NCI-H2081 treated with DMSO at 0.1 percent for 48 hours (cell line): ENCODE measurements around the gene ZNF654.
"Not testable (repeated sequence)": the region's sequence is repeated elsewhere in the genome, so short reads cannot be mapped to it uniquely, and the experiment has no call there.

Experiments used
- DNase-seq: peaks from one replicate; lab custom pipeline; 2025; lab: John Stamatoyannopoulos, UW

Gene ZNF654

DNA sequence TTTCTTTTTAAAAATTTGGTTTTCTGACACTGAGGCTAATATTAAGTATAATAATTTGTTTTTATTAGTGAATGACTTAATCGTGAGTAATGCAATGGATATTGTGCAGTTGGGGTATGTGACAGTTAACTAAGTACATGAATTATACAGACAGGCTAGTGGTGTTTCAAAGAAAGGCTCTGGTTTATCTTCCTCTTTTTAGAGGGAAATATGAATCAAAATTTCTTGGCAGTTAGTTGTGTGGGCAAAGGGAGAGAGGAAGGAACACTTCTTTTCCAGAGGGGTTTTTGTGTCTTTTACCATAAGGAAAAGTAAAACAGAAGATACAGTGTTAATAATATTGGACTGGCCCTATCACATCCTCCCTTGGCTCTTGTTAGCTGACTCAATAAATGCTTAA lies 2.7 kb downstream of the ZNF654 start:
- DNase-seq, result no peak

GRCh38 chr3:88075072-88075471 lies 16.0 kb downstream of the ZNF654 start:
- DNase-seq, result no peak

DNA sequence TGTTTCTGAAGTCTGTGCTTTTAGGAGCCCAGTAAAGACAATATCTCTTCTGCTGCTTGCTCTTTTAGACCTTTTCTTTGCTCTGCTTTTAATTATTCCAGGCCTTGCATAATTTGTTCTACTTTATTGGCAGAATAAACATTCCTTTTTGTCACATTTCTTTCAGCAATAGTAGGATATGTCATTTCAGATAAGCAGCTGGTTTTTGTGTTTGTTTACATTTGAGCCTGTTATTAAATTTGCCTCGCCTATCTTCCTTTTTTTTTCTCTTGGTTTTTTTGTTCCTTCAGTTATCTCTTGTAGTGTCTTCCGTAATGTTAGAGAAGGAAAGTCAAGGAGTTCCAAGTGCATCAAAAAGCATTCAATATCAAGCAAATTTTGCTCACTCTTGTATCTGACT lies 16.4 kb downstream of the ZNF654 start:
- no peak for DNase-seq

- no peak for DNase-seq
Observed at GRCh38 chr3:88076712-88077111, 17.7 kb downstream of the ZNF654 start.

- no peak for DNase-seq
Observed at GRCh38 chr3:88078932-88079331, 19.9 kb downstream of the ZNF654 start.

DNA sequence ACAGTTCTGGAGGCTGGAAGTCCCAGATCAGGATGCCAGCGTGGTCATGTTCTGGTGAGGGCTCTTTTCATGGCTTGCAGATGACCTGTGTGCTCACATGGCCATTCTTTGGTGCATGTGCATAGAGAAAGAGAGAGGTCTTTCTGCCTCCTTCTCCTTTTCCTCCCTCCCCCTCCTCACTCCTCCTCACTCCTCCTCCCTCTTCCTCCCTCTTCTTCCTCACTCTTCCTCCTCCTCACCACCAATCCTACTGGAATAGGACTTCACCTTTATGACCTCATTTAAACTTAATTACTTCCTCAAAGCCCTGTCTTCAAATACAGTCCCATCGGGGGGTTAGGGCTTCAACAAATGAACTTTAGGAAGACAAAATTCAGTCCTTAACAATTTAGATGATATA lies 23.8 kb downstream of the ZNF654 start:
- no peak for DNase-seq

GRCh38 chr3:88084097-88084501 lies 25.0 kb downstream of the ZNF654 start:
- no peak for DNase-seq

DNA sequence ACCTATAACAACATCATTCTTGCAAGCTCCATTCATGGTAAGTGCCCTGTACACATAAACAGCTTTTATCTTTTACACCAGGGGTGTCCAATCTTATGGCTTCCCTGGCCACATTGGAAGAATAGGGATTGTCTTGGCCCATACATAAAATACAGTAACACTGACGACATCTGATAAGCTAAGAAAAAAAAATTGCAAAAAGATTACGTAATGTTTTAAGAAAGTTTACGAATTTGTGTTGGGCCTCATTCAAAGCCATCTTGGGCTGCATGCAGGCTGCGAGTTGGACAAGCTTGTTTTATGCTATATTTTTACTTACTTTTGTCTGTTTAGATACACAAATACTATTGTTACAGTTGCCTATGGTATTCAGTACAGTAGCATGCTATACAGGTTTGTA lies 31.6 kb downstream of the ZNF654 start:
- no peak for DNase-seq

DNA sequence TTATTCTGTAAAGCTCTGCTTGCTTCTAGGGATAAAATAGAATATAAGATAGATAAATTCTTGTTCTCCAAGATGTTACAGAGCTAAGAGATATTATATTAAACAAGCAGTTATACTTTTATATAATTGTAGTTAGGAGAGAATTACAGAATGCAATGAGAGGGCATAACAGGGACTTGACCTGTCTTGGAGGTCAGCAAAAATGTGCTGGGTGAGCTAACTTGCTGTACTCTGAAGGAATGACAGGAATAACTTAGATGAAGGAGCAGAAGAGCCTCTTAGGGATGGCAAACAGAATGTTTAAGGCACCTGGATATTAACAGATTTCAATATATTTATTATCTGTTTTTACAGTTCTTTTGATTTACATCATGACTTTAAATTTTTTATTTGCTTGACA lies 33.2 kb downstream of the ZNF654 start:
- DNase-seq, result no peak

DNA sequence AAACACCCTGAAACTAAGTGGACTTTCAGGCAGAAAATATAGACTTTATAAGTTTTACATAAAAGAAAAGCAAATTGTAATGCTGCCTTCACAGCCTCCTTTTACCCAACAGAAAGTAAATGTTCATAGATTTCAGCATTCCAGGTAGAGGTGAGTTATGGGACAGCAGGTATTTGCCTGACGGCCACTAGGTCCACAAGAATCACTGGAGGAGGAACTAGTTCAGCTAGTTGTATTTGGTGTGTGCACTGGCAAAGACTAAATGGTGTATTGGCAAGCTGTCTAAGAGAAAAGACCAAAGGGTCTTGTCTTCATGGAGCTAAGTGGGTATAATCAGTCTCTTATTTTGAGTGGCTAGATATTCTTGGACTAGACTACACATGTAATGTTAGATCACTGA lies 34.2 kb downstream of the ZNF654 start:
- DNase-seq, result no peak

GRCh38 chr3:88101142-88101541 lies 42.1 kb downstream of the ZNF654 start:
- DNase-seq, result no peak

- no peak for DNase-seq
Observed at GRCh38 chr3:88105325-88105724, 46.3 kb downstream of the ZNF654 start.

- no peak for DNase-seq
Observed at GRCh38 chr3:88112289-88112688, 53.2 kb downstream of the ZNF654 start.

- peak; percentile 47 for DNase-seq
Observed at GRCh38 chr3:88113311-88114162, 54.5 kb downstream of the ZNF654 start.

DNA sequence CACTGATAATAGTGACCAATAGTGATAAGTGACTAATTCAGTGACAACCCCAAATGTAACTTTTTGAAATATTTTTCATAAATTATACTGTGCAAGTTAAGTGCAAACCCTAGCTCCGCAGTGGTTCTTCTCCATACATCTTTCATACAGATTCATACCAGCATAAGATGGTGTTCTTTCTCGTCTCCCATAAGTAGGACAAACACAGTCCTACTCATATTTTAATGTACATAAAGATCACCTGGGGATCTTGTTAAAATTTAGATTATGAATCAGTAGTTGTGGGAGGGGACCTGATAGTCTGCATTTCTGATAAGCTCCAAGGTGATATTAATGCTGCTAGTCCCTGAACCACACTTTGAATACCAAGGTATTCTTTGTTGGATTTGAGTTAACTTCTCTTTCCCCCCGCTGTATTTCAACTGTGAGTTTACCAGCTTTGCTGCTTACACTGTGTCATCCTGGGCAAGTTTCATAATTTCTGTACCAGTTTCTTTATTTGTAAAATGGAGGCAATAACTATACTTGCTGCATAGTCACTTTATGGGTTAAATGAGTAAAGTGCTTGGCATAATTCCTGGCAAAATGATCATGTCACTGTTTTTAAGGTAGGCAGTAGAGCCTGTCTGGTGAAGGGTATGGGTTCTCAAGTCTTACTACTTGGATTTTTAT lies 56.0 kb downstream of the ZNF654 start:
- no peak for DNase-seq

GRCh38 chr3:88117683-88118082 lies 58.6 kb downstream of the ZNF654 start:
- DNase-seq, result no peak

GRCh38 chr3:88118603-88119002 lies 59.5 kb downstream of the ZNF654 start:
- DNase-seq, result not testable (repeated sequence)

- DNase-seq, result no peak
Observed at GRCh38 chr3:88123526-88123925, 64.5 kb downstream of the ZNF654 start.

GRCh38 chr3:88131695-88132094 lies 72.6 kb downstream of the ZNF654 start:
- DNase-seq, result no peak

DNA sequence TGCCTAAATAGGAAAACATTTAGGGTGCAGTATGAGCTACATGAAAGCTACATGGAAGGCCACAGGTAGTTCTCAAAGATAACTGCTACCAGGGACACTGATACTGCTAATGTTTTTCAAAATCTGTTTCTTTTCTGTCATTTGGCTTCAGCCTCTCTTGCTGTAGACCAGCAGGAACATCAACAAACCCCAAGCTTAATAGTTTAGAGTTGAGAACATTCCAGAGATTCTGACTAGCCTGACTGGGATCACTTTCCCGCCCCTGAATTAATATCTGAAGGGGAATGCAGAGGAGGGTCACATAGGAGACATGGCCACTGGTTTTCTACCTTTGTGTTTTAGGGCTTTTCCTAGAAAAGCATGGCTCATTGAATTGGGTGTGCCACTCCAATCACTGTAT lies 73.8 kb downstream of the ZNF654 start:
- no peak for DNase-seq

DNA sequence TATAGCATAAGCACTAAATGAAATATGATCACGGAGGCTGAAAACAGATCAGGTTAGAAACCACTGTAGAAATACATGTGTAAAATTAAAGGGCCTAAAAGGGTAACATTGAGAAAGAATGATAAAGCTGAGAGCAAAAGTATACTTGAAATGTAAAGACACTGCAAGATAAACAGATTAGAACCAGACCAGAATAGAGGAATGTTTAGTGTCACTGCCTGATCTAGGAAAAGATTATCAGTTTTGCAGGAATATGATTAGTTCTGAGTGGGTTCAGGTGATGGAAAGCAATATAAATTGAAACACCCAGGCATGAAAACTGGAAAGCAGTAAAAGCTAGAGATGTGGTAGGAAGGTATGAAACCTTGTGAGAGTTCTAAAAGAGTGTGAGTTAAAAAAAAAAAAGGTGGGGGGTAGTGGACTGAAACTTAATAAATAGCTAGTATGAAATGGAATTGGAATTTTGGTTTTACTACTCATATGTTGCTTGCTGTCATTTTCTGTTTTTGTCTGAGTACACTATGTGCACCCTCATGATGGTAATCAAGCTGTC lies 74.7 kb downstream of the ZNF654 start:
- no peak for DNase-seq

GRCh38 chr3:88137836-88138235 lies 78.8 kb downstream of the ZNF654 start:
- DNase-seq, result no peak

GRCh38 chr3:88141458-88142083 lies 82.5 kb downstream of the ZNF654 start:
- DNase-seq, result no peak
